Medulla oblongata (tissue), 1 donor: ENCODE measurements around the gene QRICH2.
"Not testable (repeated sequence)": the region's sequence is repeated elsewhere in the genome, so short reads cannot be mapped to it uniquely, and the experiment has no call there.

Source experiments
- DNase-seq: peaks from one replicate; pipeline ENCODE4 v3.0.0-alpha.2; 2015; ENCODE audit errors: extremely low spot score

Gene QRICH2

GRCh38 chr17:76225373-76226086 lies 82.5 kb downstream of the QRICH2 start:
- DNase-seq, result not testable (repeated sequence)
